ENCODE data around the gene CCDC197. TPM values are rescaled to one million over a fixed set of nuclear protein-coding genes. Genes with fewer than 3 reads are reported as not detected.

The CCDC197 gene
- total and polyA plus RNA-seq, 4 donors = not detected

GRCh38 chr14:93999573-93999972, 2.5 kb downstream of the CCDC197 start:
- Histone ChIP-seq H3K9ac (ENCODE audit: low read depth in 1 of 2, low read length in 2 of 2) (no peak overlapping the region), H3K36me3 (ENCODE audit: control insufficient read depth in 4 of 4, insufficient read depth in 3 of 4, low read depth in 1 of 4, low read length in 3 of 4) (no peaks in the 10 kb centered on the region), H3K4me1 (ENCODE audit: control insufficient read depth in 4 of 4, insufficient read depth in 4 of 4, low read length in 3 of 4) (no peaks in the 10 kb centered on the region), H3K27ac (ENCODE audit: low read depth in 1 of 2, low read length in 2 of 2) (no peak overlapping the region), H3K4me3 (ENCODE audit: low read depth in 1 of 3, low read length in 3 of 3) (no peak overlapping the region), H3K27me3 (ENCODE audit: control insufficient read depth in 4 of 4, insufficient read depth in 4 of 4, low read length in 3 of 4) (no peaks in the 10 kb centered on the region), H3K9me3 (ENCODE audit: control insufficient read depth in 4 of 4, low read length in 3 of 4) (no peaks in the 10 kb centered on the region)
- 79% methylated on average over 8 of the region's 8 CpGs for WGBS
- no peak for TF ChIP-seq RAD21 (IDR thresholded peaks at IDR 0.05)
- TF ChIP-seq REST (IDR thresholded peaks at IDR 0.05) = no peak
- TF ChIP-seq HNF4A (conservative IDR thresholded peaks at IDR 0.05) = no peak
- no peak for TF ChIP-seq NR2F2 (IDR thresholded peaks at IDR 0.05)
- no peak for TF ChIP-seq TAF1 (conservative IDR thresholded peaks at IDR 0.05)
- TF ChIP-seq EGR1 (IDR thresholded peaks at IDR 0.05; ENCODE audit: low read depth in 2 of 2) = no peak
- TF ChIP-seq HNF4G (IDR thresholded peaks at IDR 0.05) = no peak
- TF ChIP-seq FOXA2 (IDR thresholded peaks at IDR 0.05) = no peak
- TF ChIP-seq JUND (IDR thresholded peaks at IDR 0.05) = no peak
- TF ChIP-seq GABPA (IDR thresholded peaks at IDR 0.05 in 1 of 2, conservative IDR thresholded peaks at IDR 0.05 in 1 of 2) = no peak
- TF ChIP-seq CTCF (IDR thresholded peaks at IDR 0.05; ENCODE audit: low read depth, low read length, missing input control) = no peak
- TF ChIP-seq YY1 (IDR thresholded peaks at IDR 0.05) = no peak
- no peak for TF ChIP-seq FOXA1 (IDR thresholded peaks at IDR 0.05)
- no peak for TF ChIP-seq MAX (IDR thresholded peaks at IDR 0.05)
- no peak for TF ChIP-seq ATF3 (IDR thresholded peaks at IDR 0.05)
- no peak for TF ChIP-seq ZBTB33 (IDR thresholded peaks at IDR 0.05)
- TF ChIP-seq SP1 (IDR thresholded peaks at IDR 0.05) = no peak
- no peak for TF ChIP-seq RXRA (IDR thresholded peaks at IDR 0.05)
- no peak for DNase-seq (ENCODE audit: low spot score)
